H4 (cell line): ENCODE results near the gene PPP1R12B. TPM values are rescaled to one million over a fixed set of nuclear protein-coding genes. Genes with fewer than 3 reads are reported as not detected.

Source experiments
- DNase-seq: peaks from one replicate; pipeline ENCODE4 v3.0.0-alpha.2; 2015; ENCODE audit warnings: low spot score
- total RNA-seq: library from RNA; depleted of rRNA; stranded (reverse); fragments of >200 nt; shearing (Covaris generic); gene quantifications from 2 replicates; pipeline ENCODE4 v1.2.3, GENCODE V29; 2014; rRNA removed

The PPP1R12B gene
- 4.7 and 5.7 TPM in 2 replicates for total RNA-seq

GRCh38 chr1:202348509-202349205 lies at the start of gene PPP1R12B:
Gene PPP1R12B, plus strand, starts transcription at chr1:202348699. Its CDS starts 153 bp downstream, at chr1:202348852.
- DNase-seq: peak; percentile 99

- no peak for DNase-seq
Observed at GRCh38 chr1:202302166-202302565, 46.3 kb upstream of the PPP1R12B start.

GRCh38 chr1:202304375-202304774 lies 44.1 kb upstream of the PPP1R12B start:
- DNase-seq: no peak

DNA sequence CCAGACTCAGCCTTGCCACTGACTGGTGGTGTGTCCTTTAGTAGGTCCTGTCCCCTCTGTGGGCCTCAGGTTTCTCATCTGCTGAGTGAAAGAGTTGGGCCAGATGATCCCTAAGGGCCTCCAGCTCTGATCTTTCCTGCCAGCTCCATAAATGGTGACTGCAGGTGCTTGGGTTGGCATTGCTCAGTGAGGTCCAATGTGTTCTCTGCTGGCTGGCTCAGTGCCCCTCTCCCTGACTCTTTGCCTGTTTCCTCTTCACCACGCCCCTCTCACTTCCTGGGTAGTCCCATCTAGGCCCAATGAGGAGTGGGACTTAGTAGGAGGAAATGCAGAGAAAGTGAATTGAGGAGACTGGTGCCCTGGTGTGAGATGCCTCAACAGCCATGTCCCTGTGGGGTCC lies 43.3 kb upstream of the PPP1R12B start:
- no peak for DNase-seq

- no peak for DNase-seq
Observed at GRCh38 chr1:202306535-202307345, 41.8 kb upstream of the PPP1R12B start.

DNA sequence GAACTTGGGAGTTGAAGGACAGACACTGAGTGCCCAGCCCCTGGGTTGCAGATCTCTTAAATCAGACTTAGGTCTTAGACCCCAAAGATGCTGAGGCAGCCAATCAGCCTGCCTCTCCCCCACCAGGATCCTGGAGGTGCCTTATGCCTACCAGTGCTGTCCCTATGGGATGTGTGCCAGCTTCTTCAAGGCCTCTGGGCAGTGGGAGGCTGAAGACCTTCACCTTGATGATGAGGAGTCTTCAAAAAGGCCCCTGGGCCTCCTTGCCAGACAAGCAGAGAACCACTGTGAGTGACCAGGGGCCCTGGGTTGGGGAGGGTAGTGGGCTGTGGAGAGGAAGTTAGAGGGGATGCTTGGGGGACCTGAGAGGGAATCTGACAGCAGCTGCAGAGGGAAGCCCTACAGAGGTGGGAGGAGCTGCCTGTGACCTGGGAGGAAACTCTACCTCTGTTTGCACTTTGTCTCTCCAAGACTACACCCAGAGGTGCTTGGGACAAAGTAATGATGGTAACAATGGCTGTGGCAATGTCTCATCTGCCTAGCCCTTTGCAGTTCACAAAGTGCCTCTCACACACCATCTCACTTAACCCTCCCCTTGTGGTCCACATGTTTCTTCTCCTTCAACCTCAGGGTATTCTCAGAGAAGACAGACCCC lies 38.3 kb upstream of the PPP1R12B start:
- no peak for DNase-seq

GRCh38 chr1:202310746-202311145 lies 37.8 kb upstream of the PPP1R12B start:
- no peak for DNase-seq

DNA sequence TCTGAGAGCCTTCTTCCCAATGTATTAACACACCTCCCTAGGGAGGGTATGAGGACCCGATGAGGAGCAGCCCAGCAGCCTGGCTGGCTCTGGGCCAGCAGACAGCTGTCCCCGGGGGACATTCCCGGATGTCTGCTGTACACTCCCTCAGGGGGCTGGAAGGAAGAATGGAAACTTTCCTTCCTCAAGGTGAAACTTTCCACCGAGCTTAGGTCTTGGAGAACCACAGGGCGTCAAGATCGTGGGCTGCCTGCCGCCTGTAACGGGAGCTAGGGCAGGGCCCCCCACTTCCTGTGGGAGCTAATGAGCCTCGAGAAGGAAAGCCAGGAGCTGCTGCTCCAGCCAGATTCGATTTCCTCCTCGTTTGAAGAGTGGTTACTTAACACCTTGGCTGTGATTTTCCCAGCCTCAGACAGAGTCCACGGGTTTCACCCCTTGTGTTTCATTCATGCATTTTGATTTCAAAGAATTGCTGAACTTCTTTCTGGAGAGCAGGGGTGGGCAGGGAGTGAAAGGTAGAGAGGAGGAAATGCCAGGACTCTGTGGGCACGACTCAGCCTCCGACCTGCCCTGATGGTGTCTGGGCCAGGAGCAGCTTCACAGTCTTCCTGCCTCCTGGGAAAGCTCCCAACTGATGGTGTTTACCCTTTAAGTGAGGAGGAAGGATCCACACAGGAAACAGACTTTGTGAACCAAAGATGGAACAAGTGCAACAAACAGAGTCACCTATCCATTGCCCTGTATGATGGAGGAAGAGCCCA lies 36.4 kb upstream of the PPP1R12B start:
- no peak for DNase-seq

DNA sequence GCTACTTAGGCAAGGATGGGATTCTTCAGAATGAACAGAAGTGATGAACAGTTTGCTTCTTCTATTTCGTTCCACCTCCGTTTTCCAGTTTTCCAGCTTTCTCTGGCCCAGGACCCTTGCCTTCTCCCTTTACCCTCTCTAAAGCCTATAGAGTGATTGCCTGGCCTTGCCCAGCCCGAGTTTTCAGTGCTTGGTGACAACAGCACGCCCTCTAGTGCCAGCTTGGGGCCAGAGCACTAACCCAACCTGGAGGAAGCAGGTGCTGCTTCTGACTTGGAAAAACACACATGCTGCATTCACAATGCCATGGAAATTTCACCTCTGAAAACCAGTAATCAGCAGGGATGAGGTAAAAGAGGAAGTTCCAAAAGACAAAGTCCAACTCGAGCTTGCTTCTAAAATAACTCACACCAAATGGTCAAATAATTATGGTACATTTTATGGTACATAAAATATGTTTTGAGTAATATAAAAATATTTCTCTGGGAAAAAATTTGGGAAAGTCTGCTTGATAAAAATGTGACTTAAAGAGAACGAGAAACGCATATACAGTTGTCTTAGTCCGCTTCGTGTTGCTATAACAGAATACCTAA lies 32.8 kb upstream of the PPP1R12B start:
- peak; percentile 66 for DNase-seq

- no peak for DNase-seq
Observed at GRCh38 chr1:202316186-202316585, 32.3 kb upstream of the PPP1R12B start.

GRCh38 chr1:202317941-202318925 lies 30.3 kb upstream of the PPP1R12B start:
- no peak for DNase-seq

DNA sequence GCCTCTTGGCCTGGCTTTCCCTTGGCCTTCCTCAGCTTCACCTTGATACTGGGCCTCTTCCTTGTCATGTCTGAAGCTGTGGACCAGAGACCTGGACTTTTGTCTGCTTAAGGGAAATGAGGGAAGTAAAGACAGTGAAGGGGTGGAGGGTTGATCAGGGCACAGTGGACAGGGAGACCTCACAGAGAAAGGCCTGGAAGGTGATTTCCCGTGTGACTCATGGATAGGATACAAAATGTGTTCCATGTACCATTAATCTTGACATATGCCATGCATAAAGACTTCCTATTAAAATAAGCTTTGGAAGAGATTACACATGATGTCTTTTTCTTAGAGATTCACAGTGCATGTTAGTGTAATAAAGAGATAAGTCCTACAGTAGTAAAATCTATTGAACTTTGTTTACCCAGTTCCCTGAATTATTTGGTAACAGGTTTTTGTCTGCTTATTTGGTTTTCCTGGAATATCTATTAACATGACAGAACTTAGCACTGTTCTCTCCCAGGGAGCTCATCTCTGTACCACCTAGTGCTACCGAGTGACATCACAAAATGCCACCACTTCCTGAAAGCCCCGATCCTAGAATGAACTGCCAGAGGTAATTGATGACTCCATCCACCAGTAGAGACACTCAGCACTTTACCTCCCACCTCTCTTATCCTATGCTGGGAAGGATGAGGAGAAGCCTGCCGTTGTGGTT lies 29.0 kb upstream of the PPP1R12B start:
- no peak for DNase-seq

DNA sequence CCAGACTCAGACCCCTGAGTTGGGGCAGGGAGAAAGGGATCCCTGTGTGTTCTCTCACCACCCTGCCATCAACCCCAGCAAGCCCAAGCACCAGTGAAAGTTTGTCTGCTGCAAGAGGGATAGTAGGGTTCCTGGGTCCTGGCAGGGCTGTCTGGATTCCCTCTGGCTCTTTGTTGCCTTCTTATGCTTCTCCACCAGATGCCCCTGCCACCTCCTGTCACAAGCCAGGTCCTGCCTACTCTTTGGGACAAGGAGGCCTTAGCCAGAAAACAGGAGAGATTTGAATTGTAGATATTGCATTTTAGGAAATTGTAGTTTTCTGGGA lies 28.5 kb upstream of the PPP1R12B start:
- no peak for DNase-seq

- DNase-seq: no peak
Observed at GRCh38 chr1:202323731-202324130, 24.8 kb upstream of the PPP1R12B start.

GRCh38 chr1:202324646-202325045 lies 23.9 kb upstream of the PPP1R12B start:
- DNase-seq: no peak

- DNase-seq: no peak
Observed at GRCh38 chr1:202329891-202330290, 18.6 kb upstream of the PPP1R12B start.

- no peak for DNase-seq
Observed at GRCh38 chr1:202333861-202334260, 14.6 kb upstream of the PPP1R12B start.

DNA sequence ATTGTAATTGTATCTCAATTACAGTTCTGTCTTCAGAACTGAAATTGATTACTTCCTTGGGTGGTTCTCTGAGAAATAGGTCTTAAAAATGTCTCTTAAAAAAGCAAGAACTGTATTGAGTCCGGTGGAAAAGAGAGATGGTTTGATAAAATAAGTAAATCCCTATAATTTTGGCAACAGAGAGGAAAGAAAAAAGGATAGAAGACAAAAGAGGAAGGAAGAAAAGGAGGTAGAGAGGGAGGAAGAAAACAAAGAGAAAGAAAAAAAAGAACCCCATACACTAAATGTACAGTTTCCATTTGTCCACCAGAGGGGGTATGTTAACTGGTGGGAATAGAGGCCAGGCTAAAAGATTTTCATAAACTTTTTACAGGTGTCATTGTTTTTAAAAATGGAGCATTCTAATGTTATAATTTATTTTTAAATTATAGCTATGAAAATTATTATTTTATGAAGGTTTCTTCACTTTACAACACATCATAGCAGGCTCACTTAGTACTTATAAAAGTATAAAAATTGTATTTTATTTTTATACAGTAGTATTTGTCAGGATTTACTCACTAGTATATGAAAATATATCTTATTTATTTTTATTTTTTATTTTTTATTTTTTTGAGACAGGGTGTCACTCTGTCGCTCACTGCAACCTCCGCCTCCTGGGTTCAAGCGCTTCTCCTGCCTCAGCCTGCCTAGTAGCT lies 4.7 kb upstream of the PPP1R12B start:
- peak; percentile 47 for DNase-seq

- no peak for DNase-seq
Observed at GRCh38 chr1:202348005-202348508, 442 bp upstream of the PPP1R12B start.
